Measurements from ENCODE around the gene EYS.

EYS gene

DNA sequence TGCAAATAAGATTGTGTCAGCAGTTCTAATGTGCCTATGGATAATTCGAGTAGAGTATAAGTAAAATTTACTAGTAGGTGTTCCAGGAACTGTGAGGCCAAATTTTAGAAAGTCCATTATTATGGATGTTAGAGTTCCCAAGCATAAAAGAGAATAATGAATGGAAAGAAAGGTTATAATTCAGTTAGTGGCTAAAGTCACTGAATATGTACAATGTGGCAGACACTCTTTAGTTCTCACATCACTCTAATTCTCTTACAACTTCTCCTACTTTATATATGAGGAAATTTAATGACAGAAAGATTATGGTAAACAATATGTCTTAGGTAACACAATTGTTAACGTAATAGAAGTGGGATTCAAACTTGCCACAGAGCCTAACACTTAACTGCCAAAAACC, 75.3 kb downstream of the EYS start:
- TF ChIP-seq POLR2AphosphoS5 (IDR thresholded peaks at IDR 0.05; ENCODE audit: low read depth, low read length) (no peak), FOXP2 (optimal IDR thresholded peaks at IDR 0.05; ENCODE audit: borderline replicate concordance, extremely low read depth, extremely low read length, insufficient read depth) (no peak), TAF1 (IDR thresholded peaks at IDR 0.05; ENCODE audit: borderline replicate concordance, insufficient read depth, low read length) (no peak), SIN3A (IDR thresholded peaks at IDR 0.05; ENCODE audit: borderline replicate concordance, insufficient read depth, low read length) (no peak)
- TF ChIP-seq, protein P1, sequence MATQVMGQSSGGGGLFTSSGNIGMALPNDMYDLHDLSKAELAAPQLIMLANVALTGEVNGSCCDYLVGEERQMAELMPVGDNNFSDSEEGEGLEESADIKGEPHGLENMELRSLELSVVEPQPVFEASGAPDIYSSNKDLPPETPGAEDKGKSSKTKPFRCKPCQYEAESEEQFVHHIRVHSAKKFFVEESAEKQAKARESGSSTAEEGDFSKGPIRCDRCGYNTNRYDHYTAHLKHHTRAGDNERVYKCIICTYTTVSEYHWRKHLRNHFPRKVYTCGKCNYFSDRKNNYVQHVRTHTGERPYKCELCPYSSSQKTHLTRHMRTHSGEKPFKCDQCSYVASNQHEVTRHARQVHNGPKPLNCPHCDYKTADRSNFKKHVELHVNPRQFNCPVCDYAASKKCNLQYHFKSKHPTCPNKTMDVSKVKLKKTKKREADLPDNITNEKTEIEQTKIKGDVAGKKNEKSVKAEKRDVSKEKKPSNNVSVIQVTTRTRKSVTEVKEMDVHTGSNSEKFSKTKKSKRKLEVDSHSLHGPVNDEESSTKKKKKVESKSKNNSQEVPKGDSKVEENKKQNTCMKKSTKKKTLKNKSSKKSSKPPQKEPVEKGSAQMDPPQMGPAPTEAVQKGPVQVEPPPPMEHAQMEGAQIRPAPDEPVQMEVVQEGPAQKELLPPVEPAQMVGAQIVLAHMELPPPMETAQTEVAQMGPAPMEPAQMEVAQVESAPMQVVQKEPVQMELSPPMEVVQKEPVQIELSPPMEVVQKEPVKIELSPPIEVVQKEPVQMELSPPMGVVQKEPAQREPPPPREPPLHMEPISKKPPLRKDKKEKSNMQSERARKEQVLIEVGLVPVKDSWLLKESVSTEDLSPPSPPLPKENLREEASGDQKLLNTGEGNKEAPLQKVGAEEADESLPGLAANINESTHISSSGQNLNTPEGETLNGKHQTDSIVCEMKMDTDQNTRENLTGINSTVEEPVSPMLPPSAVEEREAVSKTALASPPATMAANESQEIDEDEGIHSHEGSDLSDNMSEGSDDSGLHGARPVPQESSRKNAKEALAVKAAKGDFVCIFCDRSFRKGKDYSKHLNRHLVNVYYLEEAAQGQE (IDR thresholded peaks at IDR 0.05; ENCODE audit: insufficient read depth in 1 of 2, low read depth in 2 of 2, low read length in 2 of 2), result no peak

DNA sequence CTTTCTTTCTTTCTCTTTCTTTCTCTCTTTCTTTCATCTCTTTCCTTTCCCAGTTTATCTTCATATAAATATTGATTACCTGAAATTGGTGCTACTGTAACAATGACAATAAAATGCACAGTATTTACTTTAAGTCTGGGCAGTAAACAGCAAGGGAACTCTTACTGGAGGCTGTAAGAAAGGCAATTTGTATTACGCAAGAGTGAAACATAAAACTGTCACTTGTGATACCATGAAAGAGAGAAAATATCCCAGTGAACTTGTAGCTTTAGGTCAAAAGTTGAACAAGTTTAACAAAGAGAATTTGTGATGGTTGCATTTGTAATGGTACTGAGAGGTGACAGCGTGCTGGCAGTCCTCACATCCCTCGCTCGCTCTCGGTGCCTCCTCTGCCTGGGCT, 80.0 kb downstream of the EYS start:
- TF ChIP-seq POLR2AphosphoS5 (IDR thresholded peaks at IDR 0.05; ENCODE audit: low read depth, low read length), result no peak
- TF ChIP-seq, protein P1 (IDR thresholded peaks at IDR 0.05; ENCODE audit: insufficient read depth in 1 of 2, low read depth in 2 of 2, low read length in 2 of 2), result no peak

DNA sequence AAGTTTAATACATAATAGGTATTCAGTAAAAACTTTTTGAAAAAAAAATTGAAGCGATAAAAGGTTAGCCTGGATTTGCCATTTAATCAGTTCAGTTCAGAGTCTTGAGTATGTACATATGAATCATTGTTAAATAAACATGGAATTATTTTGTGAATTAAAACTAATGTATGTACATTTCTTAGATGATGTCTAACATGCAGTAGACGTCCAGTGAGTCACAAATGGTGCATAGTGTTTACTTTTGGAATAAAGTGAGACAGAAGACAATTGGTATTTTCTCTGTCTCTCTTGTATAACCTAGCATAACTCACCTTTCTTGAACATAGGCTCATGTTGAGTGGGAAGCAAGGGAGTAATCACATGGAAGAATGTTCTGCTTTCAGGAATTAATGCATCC, 83.5 kb downstream of the EYS start:
- TF ChIP-seq TAF1 (IDR thresholded peaks at IDR 0.05; ENCODE audit: borderline replicate concordance, insufficient read depth, low read length) (no peak), POLR2AphosphoS5 (IDR thresholded peaks at IDR 0.05; ENCODE audit: low read depth, low read length) (no peak), SIN3A (IDR thresholded peaks at IDR 0.05; ENCODE audit: borderline replicate concordance, insufficient read depth, low read length) (no peak), FOXP2 (optimal IDR thresholded peaks at IDR 0.05; ENCODE audit: borderline replicate concordance, extremely low read depth, extremely low read length, insufficient read depth) (no peak)
- TF ChIP-seq, protein P1 (IDR thresholded peaks at IDR 0.05; ENCODE audit: insufficient read depth in 1 of 2, low read depth in 2 of 2, low read length in 2 of 2), result no peak

DNA sequence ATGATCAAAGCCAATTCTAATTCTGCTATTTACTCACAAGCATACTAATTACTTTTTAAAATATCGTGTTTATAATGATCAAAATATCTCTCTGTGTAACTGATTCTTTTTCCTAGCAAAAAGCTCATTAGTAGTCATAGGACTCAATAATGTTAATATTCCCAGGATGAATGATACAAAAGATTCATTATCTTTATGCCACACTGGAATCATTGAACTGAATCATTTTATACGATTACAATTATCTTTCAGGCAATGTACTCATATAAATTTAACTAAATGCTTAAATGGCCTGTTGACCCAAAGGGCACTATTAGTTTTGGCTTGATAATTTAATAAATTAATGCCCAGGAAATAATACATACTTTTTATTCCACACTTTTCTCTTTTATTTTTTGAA, 96.3 kb downstream of the EYS start:
- no peak for TF ChIP-seq TAF1 (IDR thresholded peaks at IDR 0.05; ENCODE audit: borderline replicate concordance, insufficient read depth, low read length)

DNA sequence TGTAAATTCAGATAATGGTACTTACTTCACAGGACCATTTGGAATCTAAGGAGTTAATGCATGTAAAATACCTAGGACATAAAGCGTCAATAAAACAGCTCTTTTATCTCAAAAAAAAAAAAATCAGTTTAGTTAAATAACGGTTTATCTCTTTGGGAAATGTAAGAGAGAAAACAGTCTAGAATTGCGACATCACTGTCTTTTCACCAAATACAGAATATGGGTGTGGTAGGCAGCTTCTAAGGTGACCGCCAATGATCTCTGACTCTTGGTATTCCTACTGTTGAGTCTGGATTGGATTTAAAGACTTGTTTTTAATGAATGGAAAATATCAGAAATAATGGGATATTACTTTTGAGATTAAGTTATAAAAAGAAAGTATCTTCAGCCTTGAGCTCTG, 111.5 kb downstream of the EYS start:
- TF ChIP-seq SIN3A (IDR thresholded peaks at IDR 0.05; ENCODE audit: borderline replicate concordance, insufficient read depth, low read length) (no peak), FOXP2 (optimal IDR thresholded peaks at IDR 0.05; ENCODE audit: borderline replicate concordance, extremely low read depth, extremely low read length, insufficient read depth) (no peak), POLR2AphosphoS5 (IDR thresholded peaks at IDR 0.05; ENCODE audit: low read depth, low read length) (no peak), TAF1 (IDR thresholded peaks at IDR 0.05; ENCODE audit: borderline replicate concordance, insufficient read depth, low read length) (no peak)
- TF ChIP-seq, protein P1 (IDR thresholded peaks at IDR 0.05; ENCODE audit: insufficient read depth in 1 of 2, low read depth in 2 of 2, low read length in 2 of 2), result no peak
